ENCODE results near the gene MAP4. TPM values are rescaled to one million over a fixed set of nuclear protein-coding genes. Genes with fewer than 3 reads are reported as not detected.

MAP4 gene
- total RNA-seq, 1 experiment from 2014 or later, result 137 TPM

GRCh38 chr3:47874438-47874837 lies 141.8 kb downstream of the MAP4 start:
- H3K9me3 ChIP-seq, result no peaks in the 10 kb centered on the region
- no peak for TF ChIP-seq CTCF (IDR thresholded peaks at IDR 0.05; ENCODE audit: insufficient read depth in 1 of 2, low read depth in 1 of 2, low read length in 1 of 2, severe bottlenecking in 1 of 2, unreplicated experiment in 1 of 2)
- H3K27me3 Mint-ChIP-seq (ENCODE audit: insufficient read depth, unreplicated experiment), result no peaks in the 10 kb centered on the region
- H3K4me1 ChIP-seq, result no peaks in the 10 kb centered on the region
- H3K36me3 Mint-ChIP-seq (ENCODE audit: insufficient read depth, unreplicated experiment), result peaks cover 65% of the 10 kb centered on the region
- no peak for DNase-seq
- H3K36me3 ChIP-seq (ENCODE audit: control insufficient read depth, insufficient read depth, low read length), result peaks cover 2% of the 10 kb centered on the region; the same call in 1 of the 2 replicates
- no peak overlapping the region for H3K27ac Mint-ChIP-seq (ENCODE audit: unreplicated experiment)
- no peaks in the 10 kb centered on the region for H3K9me3 Mint-ChIP-seq (ENCODE audit: unreplicated experiment)
- CTCF ChIA-PET, result no interaction called here
- no peak overlapping the region for H3K4me3 Mint-ChIP-seq (ENCODE audit: unreplicated experiment)
- intact Hi-C loops (cut with micrococcal nuclease; ENCODE audit: unreplicated experiment), result no loop called here
- POLR2A ChIA-PET, result no interaction called here
- peaks cover 6% of the 10 kb centered on the region for H3K4me1 Mint-ChIP-seq (ENCODE audit: low read depth, unreplicated experiment)
- H3K4me3 ChIP-seq (ENCODE audit: low read depth, low read length), result no peak overlapping the region
- H3K27me3 ChIP-seq (replicated peaks; ENCODE audit: control insufficient read depth, insufficient read depth, low read length), result no peaks in the 10 kb centered on the region
- BruUV-seq (replicated peaks), result no TSS peak

- Mint-ChIP-seq H3K36me3 (ENCODE audit: insufficient read depth, unreplicated experiment) (peaks cover 74% of the 10 kb centered on the region), H3K27me3 (ENCODE audit: insufficient read depth, unreplicated experiment) (no peaks in the 10 kb centered on the region), H3K4me1 (ENCODE audit: low read depth, unreplicated experiment) (peaks cover 6% of the 10 kb centered on the region), H3K27ac (ENCODE audit: unreplicated experiment) (no peak overlapping the region), H3K4me3 (ENCODE audit: unreplicated experiment) (no peak overlapping the region), H3K9me3 (ENCODE audit: unreplicated experiment) (no peaks in the 10 kb centered on the region)
- Histone ChIP-seq H3K27me3 (replicated peaks; ENCODE audit: control insufficient read depth, insufficient read depth, low read length) (no peaks in the 10 kb centered on the region), H3K9me3 (no peaks in the 10 kb centered on the region), H3K36me3 (ENCODE audit: control insufficient read depth, insufficient read depth, low read length) (peaks cover 2% of the 10 kb centered on the region; the same call in 1 of the 2 replicates), H3K4me3 (ENCODE audit: low read depth, low read length) (no peak overlapping the region), H3K4me1 (no peaks in the 10 kb centered on the region)
- no TSS peak for BruUV-seq (replicated peaks)
- ChIA-PET CTCF (interaction anchor here (1.3 kb wide), 1 partner anchor 279 kb away, joined by 4 read pairs; no protein-coding TSS in a partner anchor), POLR2A (no interaction called here)
- no peak for TF ChIP-seq CTCF (IDR thresholded peaks at IDR 0.05; ENCODE audit: insufficient read depth in 1 of 2, low read depth in 1 of 2, low read length in 1 of 2, severe bottlenecking in 1 of 2, unreplicated experiment in 1 of 2)
- intact Hi-C loops (cut with micrococcal nuclease; ENCODE audit: unreplicated experiment), result no loop called here
- no peak for DNase-seq
These were observed 143.3 kb downstream of the MAP4 start for GRCh38 chr3:47872916-47873315.

- H3K36me3 Mint-ChIP-seq (ENCODE audit: insufficient read depth, unreplicated experiment), result peaks cover 75% of the 10 kb centered on the region
- no peaks in the 10 kb centered on the region for H3K4me1 ChIP-seq
- no peak for DNase-seq
These were observed 144.8 kb downstream of the MAP4 start for GRCh38 chr3:47871389-47871788.

More at GRCh38 chr3:47871389-47871788, 144.8 kb downstream of the MAP4 start:
- CTCF ChIA-PET, result no interaction called here
- Mint-ChIP-seq H3K27ac (ENCODE audit: unreplicated experiment) (no peak overlapping the region), H3K9me3 (ENCODE audit: unreplicated experiment) (no peaks in the 10 kb centered on the region), H3K4me1 (ENCODE audit: low read depth, unreplicated experiment) (peaks cover 6% of the 10 kb centered on the region), H3K4me3 (ENCODE audit: unreplicated experiment) (no peak overlapping the region), H3K27me3 (ENCODE audit: insufficient read depth, unreplicated experiment) (no peaks in the 10 kb centered on the region)
- intact Hi-C loops (cut with micrococcal nuclease; ENCODE audit: unreplicated experiment), result no loop called here
- H3K27me3 ChIP-seq (replicated peaks; ENCODE audit: control insufficient read depth, insufficient read depth, low read length), result no peaks in the 10 kb centered on the region
- H3K36me3 ChIP-seq (ENCODE audit: control insufficient read depth, insufficient read depth, low read length), result peaks cover 2% of the 10 kb centered on the region; the same call in 1 of the 2 replicates
- no peak for TF ChIP-seq CTCF (IDR thresholded peaks at IDR 0.05; ENCODE audit: insufficient read depth in 1 of 2, low read depth in 1 of 2, low read length in 1 of 2, severe bottlenecking in 1 of 2, unreplicated experiment in 1 of 2)
- H3K9me3 ChIP-seq, result no peaks in the 10 kb centered on the region
- BruUV-seq (replicated peaks), result no TSS peak
- no peak overlapping the region for H3K4me3 ChIP-seq (ENCODE audit: low read depth, low read length)
- POLR2A ChIA-PET, result no interaction called here

Data from Caco-2 (cell line).